ENCODE results near the gene EIF2AK3. TPM values are rescaled to one million over a fixed set of nuclear protein-coding genes. Genes with fewer than 3 reads are reported as not detected.

Gene EIF2AK3
- total and polyA plus RNA-seq, 10 of the 15 experiments (the other 5 are each of a cell fraction or from before 2014, with no cell fraction given) = 5.0 to 44.7 (median 22.4) TPM

DNA sequence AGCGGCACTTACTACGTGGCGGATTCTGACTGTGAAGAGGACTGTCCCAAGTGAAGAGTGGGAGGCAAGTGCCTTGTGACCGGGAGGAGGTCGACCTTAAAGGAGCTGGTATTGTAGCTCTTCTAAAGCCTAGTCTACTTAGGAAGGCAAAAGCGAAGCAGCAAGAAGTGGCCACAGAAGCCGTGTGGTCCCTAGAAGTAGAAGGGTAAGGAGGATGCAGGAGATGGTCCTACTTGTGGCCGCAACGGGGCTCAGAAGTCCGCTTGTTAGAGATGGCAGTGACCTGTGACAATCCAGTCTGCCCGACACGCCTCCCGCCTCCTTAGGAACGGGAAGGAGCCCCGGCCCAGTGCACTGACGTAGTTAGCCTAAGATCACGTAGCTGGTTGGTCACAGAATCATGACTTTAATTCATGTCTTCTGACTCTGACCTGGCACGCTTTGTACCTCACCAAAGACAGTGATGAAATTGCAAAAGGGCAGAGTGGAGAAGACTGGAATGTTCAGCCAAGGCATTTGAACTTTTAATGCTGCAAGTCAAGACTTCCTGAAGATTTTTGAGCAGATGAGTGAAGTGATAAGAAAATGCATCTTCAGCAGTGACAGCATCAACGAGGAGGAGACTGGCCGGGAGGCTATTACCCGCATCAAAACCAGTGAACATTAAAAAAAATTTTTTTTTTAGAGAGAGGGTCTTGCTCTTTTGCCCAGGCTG, 749 bp upstream of the EIF2AK3 start (continued):
- TF ChIP-seq, protein P1, sequence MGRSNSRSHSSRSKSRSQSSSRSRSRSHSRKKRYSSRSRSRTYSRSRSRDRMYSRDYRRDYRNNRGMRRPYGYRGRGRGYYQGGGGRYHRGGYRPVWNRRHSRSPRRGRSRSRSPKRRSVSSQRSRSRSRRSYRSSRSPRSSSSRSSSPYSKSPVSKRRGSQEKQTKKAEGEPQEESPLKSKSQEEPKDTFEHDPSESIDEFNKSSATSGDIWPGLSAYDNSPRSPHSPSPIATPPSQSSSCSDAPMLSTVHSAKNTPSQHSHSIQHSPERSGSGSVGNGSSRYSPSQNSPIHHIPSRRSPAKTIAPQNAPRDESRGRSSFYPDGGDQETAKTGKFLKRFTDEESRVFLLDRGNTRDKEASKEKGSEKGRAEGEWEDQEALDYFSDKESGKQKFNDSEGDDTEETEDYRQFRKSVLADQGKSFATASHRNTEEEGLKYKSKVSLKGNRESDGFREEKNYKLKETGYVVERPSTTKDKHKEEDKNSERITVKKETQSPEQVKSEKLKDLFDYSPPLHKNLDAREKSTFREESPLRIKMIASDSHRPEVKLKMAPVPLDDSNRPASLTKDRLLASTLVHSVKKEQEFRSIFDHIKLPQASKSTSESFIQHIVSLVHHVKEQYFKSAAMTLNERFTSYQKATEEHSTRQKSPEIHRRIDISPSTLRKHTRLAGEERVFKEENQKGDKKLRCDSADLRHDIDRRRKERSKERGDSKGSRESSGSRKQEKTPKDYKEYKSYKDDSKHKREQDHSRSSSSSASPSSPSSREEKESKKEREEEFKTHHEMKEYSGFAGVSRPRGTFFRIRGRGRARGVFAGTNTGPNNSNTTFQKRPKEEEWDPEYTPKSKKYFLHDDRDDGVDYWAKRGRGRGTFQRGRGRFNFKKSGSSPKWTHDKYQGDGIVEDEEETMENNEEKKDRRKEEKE (IDR thresholded peaks at IDR 0.05) = peak; percentile 67; the same call in 1 of the 2 replicates
- peak; percentile 28; the same call in 1 of the 2 replicates for TF ChIP-seq TAF1 (IDR thresholded peaks at IDR 0.05; ENCODE audit: borderline replicate concordance, low read depth, low read length)
- no peak for TF ChIP-seq ZZZ3 (IDR thresholded peaks at IDR 0.05; ENCODE audit: control insufficient read depth, insufficient read length, low read depth)
- TF ChIP-seq TBL1XR1 (IDR thresholded peaks at IDR 0.05; ENCODE audit: low read depth, low read length) = no peak
- peak; percentile 94 for TF ChIP-seq PML (IDR thresholded peaks at IDR 0.05; ENCODE audit: low read length)
- TF ChIP-seq SMC3 (IDR thresholded peaks at IDR 0.05; ENCODE audit: borderline replicate concordance, low read length) = no peak
- peak; percentile 74 for TF ChIP-seq RELA (IDR thresholded peaks at IDR 0.05; ENCODE audit: borderline replicate concordance, partially characterized antibody)
- peak; percentile 17; the same call in 1 of the 2 replicates for TF ChIP-seq SREBF1 (IDR thresholded peaks at IDR 0.05; ENCODE audit: low read length)
- TF ChIP-seq BHLHE40 (IDR thresholded peaks at IDR 0.05; ENCODE audit: borderline replicate concordance in 1 of 2, low read depth in 2 of 2, low read length in 1 of 2) = peak; percentile 51 to 77; a peak in 3 of 4 replicates
- TF ChIP-seq CBX5 (IDR thresholded peaks at IDR 0.05; ENCODE audit: low read depth) = no peak
- peak; percentile 54 for TF ChIP-seq MTA2 (IDR thresholded peaks at IDR 0.05; ENCODE audit: low read depth)
- TF ChIP-seq FOXK2 (IDR thresholded peaks at IDR 0.05) = peak; percentile 87
- TF ChIP-seq E2F4 (IDR thresholded peaks at IDR 0.05; ENCODE audit: low read depth, low read length) = no peak
- no peak for TF ChIP-seq MYB (IDR thresholded peaks at IDR 0.05; ENCODE audit: borderline replicate concordance, low read depth, low read length)
- TF ChIP-seq SIN3A (IDR thresholded peaks at IDR 0.05; ENCODE audit: low read depth, low read length) = peak; percentile 26; the same call in 1 of the 2 replicates
- peak; percentile 42; the same call in 1 of the 2 replicates for TF ChIP-seq TCF3 (IDR thresholded peaks at IDR 0.05; ENCODE audit: borderline replicate concordance, insufficient read depth, low read depth, low read length)
- no peak for TF ChIP-seq ZNF622 (IDR thresholded peaks at IDR 0.05)
- no peak for TF ChIP-seq BMI1 (IDR thresholded peaks at IDR 0.05; ENCODE audit: borderline replicate concordance)
- TF ChIP-seq WRNIP1 (IDR thresholded peaks at IDR 0.05; ENCODE audit: borderline replicate concordance, low read depth, low read length) = no peak
- TF ChIP-seq RELB (IDR thresholded peaks at IDR 0.05; ENCODE audit: low read depth) = peak; percentile 86
- no peak for TF ChIP-seq ELK1 (IDR thresholded peaks at IDR 0.05; ENCODE audit: low read depth, low read length)
- peak; percentile 80 for TF ChIP-seq BACH1 (IDR thresholded peaks at IDR 0.05; ENCODE audit: borderline replicate concordance)
- TF ChIP-seq CHD4 (IDR thresholded peaks at IDR 0.05) = no peak
- TF ChIP-seq CREM (IDR thresholded peaks at IDR 0.05; ENCODE audit: low read depth) = peak; percentile 79
- peak; percentile 43; the same call in 1 of the 2 replicates for TF ChIP-seq STAT1 (conservative IDR thresholded peaks at IDR 0.05)
